Measurements from ENCODE around the gene INPP5A.

GRCh38 chr10:132614431-132615340, 77.1 kb downstream of the INPP5A start:
- TF ChIP-seq CTCF (IDR thresholded peaks at IDR 0.05) (no peak), EP300 (IDR thresholded peaks at IDR 0.05) (no peak), POLR2AphosphoS5 (IDR thresholded peaks at IDR 0.05) (no peak)

Data from upper lobe of left lung (tissue), 4 donors.